ENCODE data around the gene INAFM2.

INAFM2 gene

DNA sequence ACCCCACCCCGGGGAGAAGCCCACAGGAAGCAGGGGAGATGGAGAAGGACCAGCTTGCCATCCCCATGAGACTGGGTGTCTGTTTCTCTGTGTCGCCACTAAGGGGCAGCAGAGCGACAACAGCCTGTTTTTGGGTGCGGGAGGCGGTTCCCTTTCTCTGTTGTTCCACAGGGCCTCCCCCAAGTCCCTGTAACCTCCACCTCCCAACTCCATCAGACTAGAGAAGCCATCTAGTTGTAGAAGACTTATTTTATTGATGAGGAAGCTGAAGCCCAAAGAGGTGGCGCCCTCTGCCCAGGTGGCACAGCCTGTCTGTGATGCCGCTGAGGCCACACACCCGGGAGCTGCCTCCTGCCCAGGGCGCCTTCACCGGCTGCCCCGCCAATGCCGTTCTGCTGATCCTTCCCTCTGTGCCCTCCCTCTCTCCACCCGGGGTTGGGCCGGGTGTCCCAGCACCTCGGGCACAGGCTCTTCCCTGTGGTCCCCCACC, 21.2 kb downstream of the INAFM2 start:
- Histone ChIP-seq H3K9me3 (ENCODE audit: control insufficient read depth in 2 of 2, low read length in 2 of 2) (no peaks in the 10 kb centered on the region), H3K4me3 (ENCODE audit: low read length in 2 of 2) (no peak overlapping the region), H3K9ac (ENCODE audit: low read length in 2 of 2) (no peak overlapping the region), H3K36me3 (ENCODE audit: control insufficient read depth in 2 of 2, insufficient read depth in 2 of 2, low read length in 2 of 2) (no peaks in the 10 kb centered on the region), H3K27ac (ENCODE audit: low read length) (no peak overlapping the region), H3K27me3 (ENCODE audit: control insufficient read depth in 1 of 2, insufficient read depth in 2 of 2, low read length in 2 of 2) (no peaks in the 10 kb centered on the region), H3K4me1 (ENCODE audit: control insufficient read depth, insufficient read depth, low read length) (peaks cover 49% of the 10 kb centered on the region)

DNA sequence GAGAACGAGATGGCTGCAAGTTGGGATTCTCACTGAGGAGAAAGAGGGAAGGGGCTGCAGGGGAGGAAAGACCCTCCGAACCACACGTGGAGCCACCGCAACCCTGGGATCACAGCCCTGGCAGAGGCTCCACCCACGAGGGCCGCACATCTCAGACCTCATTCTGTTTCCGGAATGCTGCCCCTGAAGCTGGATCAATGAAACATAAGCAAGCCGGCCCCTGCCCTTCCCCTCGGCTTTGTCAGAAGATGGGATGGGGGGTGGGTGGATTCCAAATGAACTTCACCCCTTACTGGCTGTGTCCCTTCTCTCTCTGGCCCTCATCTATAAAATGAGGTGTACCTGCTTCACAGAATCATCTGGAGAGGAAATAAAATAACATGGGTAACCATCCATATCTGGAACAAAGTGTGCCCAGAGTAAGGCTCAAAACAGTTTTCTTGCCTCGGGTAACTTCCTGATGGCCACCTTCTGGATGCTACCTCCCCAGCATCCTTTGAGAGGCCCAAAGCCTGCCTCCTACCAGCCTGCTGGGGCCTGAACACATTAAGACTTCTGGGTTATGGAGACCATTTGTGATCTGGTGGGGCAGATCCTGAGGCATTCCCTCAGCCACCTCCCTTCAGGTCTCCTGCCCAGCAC, 21.9 kb downstream of the INAFM2 start:
- H3K9ac ChIP-seq (ENCODE audit: low read length in 2 of 2), result no peak overlapping the region
- no peaks in the 10 kb centered on the region for H3K27me3 ChIP-seq (ENCODE audit: control insufficient read depth in 1 of 2, insufficient read depth in 2 of 2, low read length in 2 of 2)
- H3K4me1 ChIP-seq (ENCODE audit: control insufficient read depth, insufficient read depth, low read length), result peaks cover 42% of the 10 kb centered on the region
- H3K27ac ChIP-seq (ENCODE audit: low read length), result no peak overlapping the region
- H3K4me3 ChIP-seq (ENCODE audit: low read length in 2 of 2), result peak overlapping the region in 1 of 2 donors; percentile 8
- no peaks in the 10 kb centered on the region for H3K36me3 ChIP-seq (ENCODE audit: control insufficient read depth in 2 of 2, insufficient read depth in 2 of 2, low read length in 2 of 2)
- no peaks in the 10 kb centered on the region for H3K9me3 ChIP-seq (ENCODE audit: control insufficient read depth in 2 of 2, low read length in 2 of 2)

DNA sequence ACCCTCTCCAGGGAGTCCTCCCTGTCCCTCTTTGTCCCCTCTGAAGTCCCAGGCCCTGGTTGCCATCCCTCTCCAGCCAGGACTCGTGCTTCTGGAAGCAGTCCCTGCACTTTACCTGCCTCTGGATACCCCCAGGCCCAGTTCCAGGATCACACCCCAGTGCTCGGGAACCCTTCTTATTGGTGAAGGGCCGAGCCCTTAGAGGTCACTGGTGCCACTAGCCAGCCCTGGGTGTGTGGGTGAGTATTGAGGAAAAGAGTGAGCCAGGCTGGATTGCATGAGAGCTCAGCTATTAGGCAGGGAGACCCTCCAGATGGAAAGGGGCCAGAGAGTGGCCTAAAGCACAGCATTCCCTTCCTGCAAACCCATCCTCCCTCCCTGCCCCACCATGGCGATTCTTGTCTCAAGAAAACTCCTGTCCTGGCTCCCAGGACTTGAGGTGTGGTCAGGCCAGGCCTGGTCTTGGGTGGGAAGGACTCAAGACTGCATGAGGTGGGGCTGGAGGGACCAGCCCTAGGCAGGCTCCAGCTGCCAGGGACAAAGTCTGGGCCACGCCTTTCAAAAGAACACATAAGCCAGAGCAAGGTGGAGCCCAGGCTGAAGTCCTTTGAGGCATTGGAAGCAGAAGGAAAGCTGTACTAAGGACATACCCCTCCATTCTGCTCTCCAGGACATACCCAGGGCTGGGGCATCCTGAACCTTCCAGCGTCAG, 22.5 kb downstream of the INAFM2 start:
- no peak overlapping the region for H3K9ac ChIP-seq (ENCODE audit: low read length in 2 of 2)
- no peaks in the 10 kb centered on the region for H3K9me3 ChIP-seq (ENCODE audit: control insufficient read depth in 2 of 2, low read length in 2 of 2)
- H3K4me3 ChIP-seq (ENCODE audit: low read length in 2 of 2), result no peak overlapping the region
- no peaks in the 10 kb centered on the region for H3K27me3 ChIP-seq (ENCODE audit: control insufficient read depth in 1 of 2, insufficient read depth in 2 of 2, low read length in 2 of 2)
- H3K4me1 ChIP-seq (ENCODE audit: control insufficient read depth, insufficient read depth, low read length), result peaks cover 35% of the 10 kb centered on the region
- no peaks in the 10 kb centered on the region for H3K36me3 ChIP-seq (ENCODE audit: control insufficient read depth in 2 of 2, insufficient read depth in 2 of 2, low read length in 2 of 2)
- H3K27ac ChIP-seq (ENCODE audit: low read length), result no peak overlapping the region

DNA sequence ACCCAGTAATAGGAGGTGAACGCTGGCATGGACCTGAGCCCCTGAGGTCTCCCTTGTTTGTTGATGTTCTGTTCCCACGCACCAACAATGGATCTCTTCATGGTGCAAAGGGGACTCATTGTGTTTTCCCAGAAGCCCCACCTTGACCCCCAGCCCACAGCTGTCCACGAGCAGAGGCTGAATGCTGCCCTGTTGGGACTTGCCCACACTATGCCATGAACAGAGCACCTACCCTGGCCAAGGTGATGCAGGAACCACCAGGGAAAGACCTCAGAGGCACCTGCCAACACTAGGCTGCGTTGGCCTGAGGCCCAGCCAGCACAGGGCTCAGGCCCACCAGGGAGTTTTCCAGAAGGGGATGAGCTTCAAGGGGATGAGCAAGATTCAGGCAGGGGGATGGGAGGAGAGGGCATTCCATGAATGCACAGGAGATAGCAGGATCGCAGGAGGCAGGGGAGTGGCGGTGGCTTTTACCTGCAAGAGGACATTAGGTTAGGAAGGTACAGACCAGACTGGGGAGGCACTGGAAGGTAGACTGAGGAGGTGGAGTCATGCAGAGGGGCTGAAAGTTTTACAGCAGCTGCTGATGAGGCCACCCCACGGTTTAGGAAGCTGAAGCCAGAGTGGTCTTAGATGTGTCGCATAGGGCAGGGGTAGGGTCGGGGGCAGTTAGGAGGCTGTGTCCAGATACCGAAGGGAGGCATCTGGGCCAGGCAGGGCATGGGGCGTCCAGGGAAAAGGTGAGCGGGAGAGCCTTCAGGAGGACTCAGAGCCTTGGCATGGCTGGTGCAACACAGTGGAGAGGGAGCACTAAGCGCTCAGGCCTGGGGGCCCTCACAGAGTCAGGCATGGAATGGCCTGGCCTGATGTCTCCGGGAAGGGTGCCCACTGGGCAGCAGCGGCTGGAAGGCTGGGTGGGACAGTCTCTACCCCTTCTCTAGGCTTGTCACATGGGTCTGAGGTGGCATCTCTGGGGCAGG, 23.4 kb downstream of the INAFM2 start:
- H3K36me3 ChIP-seq (ENCODE audit: control insufficient read depth in 2 of 2, insufficient read depth in 2 of 2, low read length in 2 of 2), result no peaks in the 10 kb centered on the region
- H3K4me3 ChIP-seq (ENCODE audit: low read length in 2 of 2), result no peak overlapping the region
- no peaks in the 10 kb centered on the region for H3K9me3 ChIP-seq (ENCODE audit: control insufficient read depth in 2 of 2, low read length in 2 of 2)
- H3K4me1 ChIP-seq (ENCODE audit: control insufficient read depth, insufficient read depth, low read length), result peaks cover 28% of the 10 kb centered on the region
- H3K9ac ChIP-seq (ENCODE audit: low read length in 2 of 2), result no peak overlapping the region
- H3K27me3 ChIP-seq (ENCODE audit: control insufficient read depth in 1 of 2, insufficient read depth in 2 of 2, low read length in 2 of 2), result no peaks in the 10 kb centered on the region
- no peak overlapping the region for H3K27ac ChIP-seq (ENCODE audit: low read length)

DNA sequence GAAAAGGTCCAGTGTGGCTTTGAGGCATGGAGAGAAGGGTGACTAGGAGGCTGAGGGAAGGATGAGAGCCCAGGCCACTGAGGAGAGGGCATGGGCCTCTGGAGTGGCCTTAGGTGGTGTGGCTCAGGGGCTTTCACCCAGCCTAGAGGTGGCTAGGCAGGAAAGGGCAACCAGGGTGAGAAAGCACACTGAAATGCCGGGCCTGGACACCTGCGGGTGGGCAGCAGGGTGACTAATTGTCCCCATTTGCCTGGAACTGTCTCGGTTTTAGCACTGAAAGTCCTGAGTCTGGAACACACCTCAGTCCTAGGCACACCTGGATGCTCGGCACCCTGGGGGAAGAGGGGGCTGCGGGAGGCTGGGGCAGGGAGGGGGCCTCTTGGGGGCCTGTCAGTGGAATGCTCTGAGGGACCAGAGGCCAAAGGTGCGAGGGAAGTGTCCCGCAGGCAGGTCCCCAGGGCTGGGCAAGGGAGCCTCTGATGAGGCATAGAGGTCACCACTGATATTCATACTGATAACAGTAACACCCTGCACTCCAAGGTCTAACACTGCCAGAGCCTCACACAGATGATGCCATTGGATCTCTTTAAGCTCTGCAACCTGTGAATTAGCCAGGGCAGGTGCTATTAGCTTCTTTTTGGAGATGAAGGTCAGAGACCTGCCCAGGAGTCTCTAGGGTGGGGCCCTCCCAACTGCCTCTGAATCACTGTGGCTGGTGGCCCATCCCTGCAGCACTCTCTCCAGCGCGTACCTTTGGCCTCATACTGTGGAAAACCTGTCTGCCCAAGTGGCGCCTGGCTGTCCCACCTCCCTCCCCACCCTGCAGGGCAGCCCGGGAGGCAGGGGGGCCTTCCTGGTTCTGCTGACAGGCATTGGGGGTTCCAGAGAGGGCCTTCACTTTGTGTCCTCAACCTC, 24.3 kb downstream of the INAFM2 start:
- Histone ChIP-seq H3K4me1 (ENCODE audit: control insufficient read depth, insufficient read depth, low read length) (peaks cover 21% of the 10 kb centered on the region), H3K27ac (ENCODE audit: low read length) (no peak overlapping the region), H3K9ac (ENCODE audit: low read length in 2 of 2) (no peak overlapping the region), H3K27me3 (ENCODE audit: control insufficient read depth in 1 of 2, insufficient read depth in 2 of 2, low read length in 2 of 2) (no peaks in the 10 kb centered on the region), H3K4me3 (ENCODE audit: low read length in 2 of 2) (no peak overlapping the region), H3K9me3 (ENCODE audit: control insufficient read depth in 2 of 2, low read length in 2 of 2) (no peaks in the 10 kb centered on the region), H3K36me3 (ENCODE audit: control insufficient read depth in 2 of 2, insufficient read depth in 2 of 2, low read length in 2 of 2) (no peaks in the 10 kb centered on the region)

DNA sequence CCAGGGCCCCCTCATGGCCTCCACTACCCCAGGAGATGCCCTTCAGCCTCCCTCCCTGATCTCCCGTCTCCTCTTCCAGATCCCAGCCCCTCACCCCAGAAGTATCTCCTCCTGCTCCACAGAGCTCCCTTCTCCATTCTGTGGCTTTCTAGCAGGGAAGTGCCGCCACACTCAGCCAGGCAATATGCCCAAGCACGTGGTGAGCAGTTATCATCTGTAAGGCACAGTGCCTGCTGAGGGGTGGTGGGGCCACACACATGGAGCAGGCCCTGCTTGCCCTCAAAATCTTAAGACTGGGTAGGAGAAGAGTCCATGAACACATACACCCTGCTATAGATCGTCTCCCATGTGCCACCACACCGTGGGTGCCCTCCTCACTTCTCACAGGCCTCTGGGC, 25.0 kb downstream of the INAFM2 start:
- H3K27me3 ChIP-seq (ENCODE audit: control insufficient read depth in 1 of 2, insufficient read depth in 2 of 2, low read length in 2 of 2), result no peaks in the 10 kb centered on the region
- H3K36me3 ChIP-seq (ENCODE audit: control insufficient read depth in 2 of 2, insufficient read depth in 2 of 2, low read length in 2 of 2), result no peaks in the 10 kb centered on the region
- H3K4me3 ChIP-seq (ENCODE audit: low read length in 2 of 2), result no peak overlapping the region
- H3K27ac ChIP-seq (ENCODE audit: low read length), result no peak overlapping the region
- H3K9ac ChIP-seq (ENCODE audit: low read length in 2 of 2), result no peak overlapping the region
- no peaks in the 10 kb centered on the region for H3K9me3 ChIP-seq (ENCODE audit: control insufficient read depth in 2 of 2, low read length in 2 of 2)
- peaks cover 15% of the 10 kb centered on the region for H3K4me1 ChIP-seq (ENCODE audit: control insufficient read depth, insufficient read depth, low read length)

DNA sequence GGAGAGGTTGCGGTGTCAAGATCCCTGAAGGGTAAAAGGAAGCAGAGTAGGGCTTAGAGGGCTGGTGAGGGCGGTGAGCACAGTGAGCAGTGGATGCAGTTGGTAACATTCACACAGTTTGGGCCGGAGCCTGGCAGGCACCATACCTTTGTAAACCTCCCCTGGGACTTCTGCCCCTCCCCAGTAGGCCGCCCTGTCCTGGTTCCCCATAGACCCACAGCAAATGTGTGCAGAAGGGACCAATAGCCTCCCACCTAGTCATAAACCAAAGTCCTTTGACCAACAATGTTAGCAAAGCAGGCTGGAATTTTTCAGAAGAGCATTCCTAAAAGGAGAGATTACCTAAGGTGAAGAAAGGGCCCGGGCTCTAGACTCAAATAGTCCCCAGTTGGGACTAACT, 25.7 kb downstream of the INAFM2 start:
- no peaks in the 10 kb centered on the region for H3K9me3 ChIP-seq (ENCODE audit: control insufficient read depth in 2 of 2, low read length in 2 of 2)
- no peaks in the 10 kb centered on the region for H3K27me3 ChIP-seq (ENCODE audit: control insufficient read depth in 1 of 2, insufficient read depth in 2 of 2, low read length in 2 of 2)
- H3K4me3 ChIP-seq (ENCODE audit: low read length in 2 of 2), result no peak overlapping the region
- no peak overlapping the region for H3K27ac ChIP-seq (ENCODE audit: low read length)
- peaks cover 12% of the 10 kb centered on the region for H3K4me1 ChIP-seq (ENCODE audit: control insufficient read depth, insufficient read depth, low read length)
- no peak overlapping the region for H3K9ac ChIP-seq (ENCODE audit: low read length in 2 of 2)
- no peaks in the 10 kb centered on the region for H3K36me3 ChIP-seq (ENCODE audit: control insufficient read depth in 2 of 2, insufficient read depth in 2 of 2, low read length in 2 of 2)

DNA sequence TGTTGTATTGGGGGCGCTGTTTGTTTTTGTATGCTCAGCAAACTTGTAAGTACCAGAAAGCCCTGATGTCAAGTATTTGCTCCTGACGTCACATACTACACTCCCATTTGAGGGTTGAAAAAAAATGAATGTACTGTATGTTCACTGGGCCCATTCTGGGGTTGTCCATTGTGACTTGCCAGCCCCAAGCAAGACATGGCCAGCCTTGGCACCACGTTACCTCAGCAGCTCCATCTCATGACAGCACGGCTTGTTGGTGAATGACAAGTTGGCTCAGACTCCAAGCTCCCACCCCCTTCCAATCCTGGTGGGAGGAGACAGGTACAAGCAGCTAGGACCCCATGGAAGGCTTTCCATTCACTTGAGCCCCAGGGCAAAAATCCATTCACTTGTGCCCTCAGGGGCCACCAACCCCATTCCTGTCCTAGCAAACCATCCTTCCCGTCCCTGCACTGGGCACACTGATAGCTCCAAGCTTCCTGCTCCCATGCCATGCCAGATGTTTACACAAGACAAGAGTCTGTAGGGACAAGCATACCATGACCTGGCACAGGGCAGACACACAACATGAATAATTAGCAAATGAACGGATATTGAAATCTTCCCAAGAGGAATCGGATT, 28.9 kb downstream of the INAFM2 start:
- no peaks in the 10 kb centered on the region for H3K36me3 ChIP-seq (ENCODE audit: control insufficient read depth in 2 of 2, insufficient read depth in 2 of 2, low read length in 2 of 2)
- H3K4me3 ChIP-seq (ENCODE audit: low read length in 2 of 2), result no peak overlapping the region
- H3K4me1 ChIP-seq (ENCODE audit: control insufficient read depth, insufficient read depth, low read length), result peaks cover 9% of the 10 kb centered on the region
- H3K9ac ChIP-seq (ENCODE audit: low read length in 2 of 2), result peak overlapping the region in 1 of 2 donors; percentile 42
- no peak overlapping the region for H3K27ac ChIP-seq (ENCODE audit: low read length)
- no peaks in the 10 kb centered on the region for H3K9me3 ChIP-seq (ENCODE audit: control insufficient read depth in 2 of 2, low read length in 2 of 2)
- H3K27me3 ChIP-seq (ENCODE audit: control insufficient read depth in 1 of 2, insufficient read depth in 2 of 2, low read length in 2 of 2), result no peaks in the 10 kb centered on the region

DNA sequence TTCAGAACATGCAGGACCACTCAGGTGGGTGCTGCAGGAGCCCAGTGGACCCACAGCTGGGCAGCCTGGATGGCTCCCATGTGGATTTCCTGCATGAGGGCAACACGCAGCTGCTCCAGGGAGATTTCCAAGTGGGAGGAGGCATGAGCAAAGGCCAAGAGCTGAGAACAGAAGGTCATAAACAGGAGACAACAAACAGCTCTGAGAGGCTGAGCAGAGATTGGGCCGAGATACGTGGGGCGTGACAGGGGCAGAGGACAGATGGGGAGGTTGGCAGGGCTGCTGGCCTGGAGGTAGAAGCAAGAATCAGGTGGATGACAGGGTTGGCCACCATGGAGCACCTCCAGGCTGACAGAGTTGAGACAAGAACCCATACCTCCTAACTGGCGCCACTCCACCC, 30.2 kb downstream of the INAFM2 start:
- Histone ChIP-seq H3K9me3 (ENCODE audit: control insufficient read depth in 2 of 2, low read length in 2 of 2) (no peaks in the 10 kb centered on the region), H3K27me3 (ENCODE audit: control insufficient read depth in 1 of 2, insufficient read depth in 2 of 2, low read length in 2 of 2) (no peaks in the 10 kb centered on the region), H3K36me3 (ENCODE audit: control insufficient read depth in 2 of 2, insufficient read depth in 2 of 2, low read length in 2 of 2) (no peaks in the 10 kb centered on the region), H3K4me3 (ENCODE audit: low read length in 2 of 2) (no peak overlapping the region), H3K27ac (ENCODE audit: low read length) (no peak overlapping the region), H3K9ac (ENCODE audit: low read length in 2 of 2) (no peak overlapping the region), H3K4me1 (ENCODE audit: control insufficient read depth, insufficient read depth, low read length) (peaks cover 18% of the 10 kb centered on the region)
